Right cardiac atrium (tissue), 5 donors: ENCODE results near the gene MTHFS. TPM values are rescaled to one million over a fixed set of nuclear protein-coding genes. Genes with fewer than 3 reads are reported as not detected.
"Not testable (repeated sequence)": the region's sequence is repeated elsewhere in the genome, so short reads cannot be mapped to it uniquely, and the experiment has no call there.

Experiments used
- ATAC-seq, 2 donors: fragments of 200-7000 bp; cut with Tn5 transposase; one replicate each; pipeline versions ENCODE4 v1.8.0 to v1.9.1; 2020; ENCODE audit warnings: moderate library complexity in 2 of 2, mild to moderate bottlenecking in 1 of 2
- DNase-seq, 3 donors: peaks; one replicate each; pipeline ENCODE4 v3.0.0-alpha.2; 2020
- H3K27ac ChIP-seq: one replicate; pipeline ENCODE4 v1.5.1; 2013; ENCODE audit warnings: mild to moderate bottlenecking, low read length, control low read depth, moderate library complexity
- H3K27me3 ChIP-seq: one replicate; pipeline ENCODE4 v1.6.1; 2013; ENCODE audit not compliant: control insufficient read depth, insufficient read depth
- H3K4me1 ChIP-seq: one replicate; pipeline ENCODE4 v1.6.1; 2013; ENCODE audit warnings: low read length; ENCODE audit not compliant: control insufficient read depth, insufficient read depth
- H3K4me3 ChIP-seq: one replicate; pipeline ENCODE4 v1.5.1; 2013; ENCODE audit warnings: low read length, control low read depth
- H3K9me3 ChIP-seq: one replicate; pipeline ENCODE4 v1.6.1; 2013; ENCODE audit warnings: low read length; ENCODE audit not compliant: control insufficient read depth
- WGBS: extraction: QIAGEN DNeasy Blood & Tissue Kit; methylation state at CpG from one replicate; pipeline ENCODE4 v1.1.7; 2013; 5-methylcytosine and 5-hydroxymethylcytosine counted together
- intact Hi-C, 4 donors: fragments of 100-400 bp; cut with DNase I; formaldehyde crosslinking; loops; one replicate each; pipeline versions ENCODE4 v1.11.0 to v1.14.0; 2022 to 2023
- long read RNA-seq, 4 donors: library from polyadenylated mRNA; unstranded; transcript quantifications; one replicate each; pipeline ENCODE4 v2.0.0, GENCODE V29; 2020 to 2021
- polyA plus RNA-seq: library from polyadenylated mRNA; stranded (reverse); fragments of 200-250 nt; gene quantifications from one replicate; pipeline ENCODE4 v1.2.3, GENCODE V29; 2013
- total RNA-seq, 4 donors: library from RNA; stranded (reverse); fragmentation: NEBNext Ultra II Directional; extraction: Animal tissue kit (Norgen Biotek cat#: 25700); gene quantifications; one replicate each; pipeline ENCODE4 v1.2.1, GENCODE V29; 2021
- donor health status: healthy with polysubstance abuse.
- donor health status: DM: no; HTN: yes; CAD: no.
- donor health status: DM: no; HTN: no; CAD: no.
- donor health status: DM: no; HTN: yes; CAD: no; lungs with severe emphysema.
- donor health status: DM: yes; HTN: yes; CAD: no.

The MTHFS gene
- 10 to 100 TPM; 12.3 to 20.1 (median 16.3) TPM for total RNA-seq
- 35.2 TPM for polyA plus RNA-seq
- long read RNA-seq, donor 1, transcript MTHFS-201 (3 exons, 907 nt), result major isoform, 14 of 19 reads
- long read RNA-seq, donor 1, partial matches to known transcripts, result 0 of 19 reads
- long read RNA-seq, donor 1, other reads (novel, unspliced or antisense), result 5 of 19 reads
- long read RNA-seq, donor 2, transcript MTHFS-201 (3 exons, 907 nt), result major isoform, 8 of 12 reads
- long read RNA-seq, donor 2, partial matches to known transcripts, result 0 of 12 reads
- long read RNA-seq, donor 2, other reads (novel, unspliced or antisense), result 3 of 12 reads
- long read RNA-seq, donor 3, partial matches to known transcripts, result 0 of 5 reads
- long read RNA-seq, donor 3, other reads (novel, unspliced or antisense), result 3 of 5 reads
- long read RNA-seq, donor 4, partial matches to known transcripts, result 0 of 5 reads
- long read RNA-seq, donor 4, other reads (novel, unspliced or antisense), result 0 of 5 reads

DNA sequence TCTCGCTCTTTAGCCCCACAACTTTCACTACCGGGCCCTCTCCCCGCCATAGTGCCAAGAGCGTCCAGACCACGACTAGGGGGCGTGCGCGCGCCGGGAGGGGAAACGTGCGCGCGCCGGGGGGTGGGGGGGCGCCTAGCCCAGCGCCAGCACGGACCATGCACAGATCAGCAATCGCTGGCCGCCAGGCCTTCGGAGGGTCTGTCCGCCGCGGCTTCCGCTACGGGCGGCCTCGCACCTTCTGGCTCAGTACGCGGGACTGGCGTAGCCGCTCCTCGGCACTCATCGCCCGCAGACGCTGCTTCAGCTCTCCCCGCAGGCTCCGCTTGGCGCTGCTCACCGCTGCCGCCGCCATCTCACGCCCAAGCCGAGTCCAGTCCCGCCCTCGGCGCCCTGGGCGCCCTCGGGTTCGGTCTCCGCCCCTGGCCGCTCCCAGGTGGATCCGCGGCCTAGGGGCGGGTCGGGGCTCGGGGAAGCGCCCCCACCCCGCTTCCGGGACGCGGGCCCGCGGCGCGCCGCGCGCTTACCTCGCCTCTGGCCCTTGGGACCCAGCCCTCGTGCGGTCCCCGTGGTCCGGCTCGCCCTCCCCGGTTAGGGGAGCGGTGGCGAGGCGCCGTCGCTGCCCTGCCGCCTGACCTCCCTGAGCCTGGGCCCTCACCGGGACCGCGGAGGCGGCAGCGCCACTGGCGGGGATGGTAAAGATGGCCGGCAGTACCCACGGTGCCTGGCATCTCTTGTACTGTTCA lies at the start of gene MTHFS:
TSS of gene MTHFS (minus strand) at position 381 of the 746 bp plus-strand sequence. CDS start at position 355, 26 bp downstream.
- Histone ChIP-seq H3K27ac (peak within 1 kb of the TSS; percentile 90), H3K4me1 (no peaks in the 10 kb centered on the region), H3K4me3 (peak within 1 kb of the TSS; percentile 77), H3K27me3 (no peaks in the 10 kb centered on the region), H3K9me3 (no peaks in the 10 kb centered on the region)
- intact Hi-C loops, result no loop called here
- peak; percentile 98 to 99 for ATAC-seq
- under 1% methylated on average over 90 of the region's 90 CpGs for WGBS
- peak; percentile 76 to 92 (median 91) for DNase-seq

DNA sequence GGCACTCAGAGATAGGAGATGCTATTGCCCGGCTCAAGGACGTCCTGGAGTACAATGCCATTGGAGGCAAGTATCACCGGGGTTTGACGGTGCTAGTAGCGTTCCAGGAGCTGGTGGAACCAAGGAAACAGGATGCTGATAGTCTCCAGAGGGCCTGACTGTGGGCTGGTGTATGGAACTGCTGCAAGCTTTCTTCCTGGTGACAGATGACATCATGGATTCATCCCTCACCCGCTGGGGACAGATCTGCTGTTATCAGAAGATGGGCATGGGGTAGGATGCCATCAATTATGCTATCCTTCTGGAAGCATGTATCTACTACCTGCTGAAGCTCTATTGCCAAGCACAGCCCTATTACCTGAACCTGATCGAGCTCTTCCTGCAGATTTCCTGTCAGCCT lies 47.8 kb upstream of the MTHFS start:
- no peak for ATAC-seq
- DNase-seq, result no peak
- Histone ChIP-seq H3K9me3 (no peaks in the 10 kb centered on the region), H3K27ac (no peak overlapping the region), H3K4me3 (no peak overlapping the region), H3K27me3 (no peaks in the 10 kb centered on the region), H3K4me1 (no peaks in the 10 kb centered on the region)
- 61% methylated on average over 7 of the region's 7 CpGs for WGBS
- intact Hi-C loops, result no loop called here

DNA sequence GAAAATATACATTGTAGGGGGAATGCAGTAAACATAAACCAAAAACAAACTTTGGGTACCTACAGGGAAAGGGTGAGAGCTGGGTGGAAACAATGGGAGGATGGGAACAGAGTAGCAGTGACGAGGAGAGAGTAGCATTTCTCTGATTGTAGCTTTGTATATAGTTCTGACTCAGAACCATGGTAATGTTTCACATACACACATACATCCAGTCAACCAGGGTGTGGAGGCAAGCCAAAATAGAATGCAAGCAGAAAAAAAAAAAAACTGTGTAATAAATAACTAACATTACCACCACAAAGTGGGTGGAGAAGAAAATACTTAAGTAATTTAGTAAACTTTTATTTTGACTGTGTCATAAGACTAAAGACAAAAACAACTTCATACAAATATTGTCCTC lies 47.0 kb upstream of the MTHFS start:
- H3K4me3 ChIP-seq, result no peak overlapping the region
- DNase-seq (no peak), ATAC-seq (no peak)
- H3K4me1 ChIP-seq, result no peaks in the 10 kb centered on the region
- no peak overlapping the region for H3K27ac ChIP-seq
- WGBS, result 68% methylated on average over 1 of the region's 1 CpG
- intact Hi-C loops, result no loop called here
- no peaks in the 10 kb centered on the region for H3K9me3 ChIP-seq
- no peaks in the 10 kb centered on the region for H3K27me3 ChIP-seq

DNA sequence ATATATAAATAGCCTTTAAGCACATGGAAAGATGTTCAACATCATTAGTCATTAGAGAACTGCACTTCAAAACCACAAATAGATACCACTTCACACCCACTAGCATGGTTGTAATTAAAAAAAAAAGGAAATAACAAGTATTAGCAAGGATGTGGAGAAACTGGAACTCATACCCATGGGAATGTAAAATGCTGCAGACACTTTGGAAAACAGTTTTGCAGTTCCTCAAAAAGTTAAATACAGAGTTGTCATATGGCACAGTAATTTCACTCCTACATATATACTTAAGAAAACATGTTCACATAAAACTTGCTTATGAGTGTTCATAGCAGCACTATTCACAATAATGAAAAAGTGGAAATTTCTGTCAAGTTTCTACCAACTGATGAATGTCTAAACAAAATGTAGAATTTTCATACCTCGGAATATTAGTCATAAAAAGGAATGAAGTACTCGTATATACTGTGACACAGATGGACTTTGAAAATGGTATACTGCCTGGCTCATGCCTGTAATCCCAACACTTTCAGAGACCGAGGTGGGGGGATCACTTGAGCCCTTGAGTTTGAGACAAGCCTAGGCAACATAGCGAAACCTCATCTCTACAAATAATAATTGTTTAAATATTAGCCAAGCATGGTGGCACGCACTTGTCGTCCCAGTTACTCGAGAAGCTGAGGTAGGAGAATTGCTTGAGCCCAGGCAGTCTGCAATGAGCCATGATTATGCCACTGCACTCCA lies 46.1 kb upstream of the MTHFS start:
- H3K9me3 ChIP-seq, result no peaks in the 10 kb centered on the region
- no peak overlapping the region for H3K27ac ChIP-seq
- H3K4me3 ChIP-seq, result no peak overlapping the region
- WGBS, result 89% methylated on average over 7 of the region's 7 CpGs
- DNase-seq (no peak), ATAC-seq (no peak)
- no peaks in the 10 kb centered on the region for H3K4me1 ChIP-seq
- intact Hi-C loops, result no loop called here
- H3K27me3 ChIP-seq, result no peaks in the 10 kb centered on the region

DNA sequence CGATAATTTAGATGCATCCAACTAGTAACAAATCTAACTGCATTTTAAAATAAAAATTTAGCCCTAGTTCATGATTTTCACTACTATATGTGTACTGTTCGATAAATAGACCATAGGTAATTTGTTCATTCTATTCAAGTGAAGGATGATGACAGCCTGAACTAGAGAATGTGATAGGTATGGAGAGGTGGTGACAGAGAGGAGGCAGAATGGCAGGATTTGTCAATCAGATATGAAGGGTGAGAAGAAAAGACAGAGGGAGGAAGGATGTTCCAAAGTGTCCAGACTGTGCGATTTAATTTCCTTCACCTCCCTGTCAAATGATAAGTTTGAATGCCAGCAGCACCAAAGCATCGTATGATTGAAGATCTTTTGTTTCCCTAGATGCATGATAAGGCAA lies 42.6 kb upstream of the MTHFS start:
- no peak for DNase-seq
- Histone ChIP-seq H3K9me3 (no peaks in the 10 kb centered on the region), H3K4me1 (peaks cover 2% of the 10 kb centered on the region), H3K27ac (no peak overlapping the region), H3K4me3 (no peak overlapping the region), H3K27me3 (no peaks in the 10 kb centered on the region)
- intact Hi-C loops, result no loop called here
- ATAC-seq, result no peak
- 57% methylated on average over 4 of the region's 4 CpGs for WGBS

DNA sequence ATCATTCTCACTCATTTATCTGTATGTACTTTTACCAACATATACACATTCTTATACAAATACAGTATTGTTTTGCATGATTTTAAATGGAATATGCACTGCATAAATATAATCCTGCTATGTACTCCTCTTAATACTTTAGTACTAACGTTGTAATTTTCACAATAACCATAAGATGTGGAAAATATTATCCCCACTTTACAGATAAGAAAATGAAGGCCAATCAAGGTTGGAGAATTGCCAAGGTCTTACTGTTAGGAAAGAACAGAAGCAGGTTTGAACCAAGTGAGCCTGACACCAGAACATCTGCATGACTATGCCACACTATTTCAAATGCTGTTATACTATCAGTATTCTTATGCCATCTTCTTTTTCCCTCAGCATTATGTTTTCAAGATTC lies 41.3 kb upstream of the MTHFS start:
- WGBS, result 37% methylated on average over 1 of the region's 1 CpG

DNA sequence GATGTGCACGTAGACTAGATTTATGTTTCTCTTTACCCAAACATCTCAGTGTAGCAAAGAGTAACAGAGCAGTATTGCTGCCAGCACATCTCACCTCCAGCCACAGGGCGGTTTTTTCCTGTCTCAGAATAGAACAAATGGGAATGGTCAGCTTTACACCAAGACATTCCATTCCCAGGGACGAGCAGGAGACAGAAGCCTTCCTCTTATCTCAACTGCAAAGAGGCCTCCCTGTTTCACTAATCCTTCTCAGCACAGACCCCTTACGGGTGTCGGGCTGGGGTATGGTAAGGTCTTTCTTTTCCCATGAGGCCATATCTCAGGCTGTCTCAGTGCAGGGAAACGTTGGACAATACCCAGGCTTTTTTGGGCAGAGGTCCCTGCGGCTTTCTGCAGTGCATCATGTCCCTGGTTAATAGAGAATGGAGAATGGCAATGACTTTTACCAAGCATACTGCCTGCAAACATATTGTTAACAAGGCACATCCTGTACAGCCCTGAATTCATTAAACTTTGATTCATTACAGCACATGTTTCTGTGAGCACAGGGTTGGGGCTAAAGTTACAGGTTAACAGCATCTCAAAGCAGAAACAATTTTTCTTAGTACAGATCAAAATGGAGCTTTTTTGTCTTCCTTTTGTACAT lies 38.9 kb upstream of the MTHFS start:
- ATAC-seq, H3K4me1 ChIP-seq, H3K27me3 ChIP-seq, intact Hi-C loops, H3K9me3 ChIP-seq, H3K27ac ChIP-seq, DNase-seq, H3K4me3 ChIP-seq: not testable (repeated sequence)
- WGBS, result 24% methylated on average over 7 of the region's 7 CpGs

More for the DNA sequence above, 41.3 kb upstream of the MTHFS start:
- ATAC-seq (no peak), DNase-seq (no peak)
- Histone ChIP-seq H3K9me3 (no peaks in the 10 kb centered on the region), H3K4me3 (no peak overlapping the region), H3K27ac (no peak overlapping the region), H3K27me3 (no peaks in the 10 kb centered on the region), H3K4me1 (peaks cover 2% of the 10 kb centered on the region)
- intact Hi-C loops, result no loop called here

DNA sequence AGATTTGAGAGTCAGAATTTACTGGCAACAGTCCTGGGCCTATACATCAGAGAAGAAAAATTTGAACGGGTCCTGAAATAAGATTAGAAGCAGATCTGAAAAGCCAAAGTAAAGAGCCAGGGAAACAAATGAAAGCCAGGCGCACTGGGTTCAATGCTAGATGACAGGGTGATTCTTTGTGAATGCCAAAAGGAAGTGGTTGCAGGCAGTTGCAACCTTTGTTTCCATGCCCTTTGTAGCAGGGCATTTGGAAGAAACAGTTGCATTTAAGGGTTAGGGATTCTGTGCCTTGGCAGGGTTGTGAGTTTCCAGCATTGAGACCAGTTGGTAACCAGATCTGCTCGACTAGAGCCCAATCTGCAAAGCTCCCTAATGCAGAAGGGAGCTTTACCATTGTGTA lies 36.4 kb upstream of the MTHFS start:
- no peaks in the 10 kb centered on the region for H3K9me3 ChIP-seq
- intact Hi-C loops, result no loop called here
- no peaks in the 10 kb centered on the region for H3K27me3 ChIP-seq
- no peak overlapping the region for H3K4me3 ChIP-seq
- H3K4me1 ChIP-seq, result peaks cover 2% of the 10 kb centered on the region
- WGBS, result 54% methylated on average over 3 of the region's 3 CpGs
- ATAC-seq (no peak), DNase-seq (no peak)
- H3K27ac ChIP-seq, result no peak overlapping the region

DNA sequence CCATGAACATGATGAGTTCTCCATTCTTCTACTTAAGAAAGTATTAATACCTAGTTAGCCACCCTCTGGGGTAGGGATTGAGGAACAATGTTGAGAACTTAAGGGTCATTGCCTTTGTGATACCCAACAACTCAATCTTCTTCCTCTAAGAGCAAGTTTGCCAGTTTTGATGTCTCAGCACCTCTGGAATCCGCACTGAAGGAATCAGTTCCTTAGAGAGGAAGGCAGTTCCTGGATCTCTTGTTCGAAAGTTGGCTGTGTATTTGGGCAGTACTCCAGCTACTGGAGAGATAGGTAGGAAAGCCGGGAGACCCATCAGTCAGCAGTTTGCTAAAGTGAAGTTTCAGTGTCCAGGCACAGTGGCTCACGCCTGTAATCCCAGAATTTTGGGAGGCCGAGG lies 35.6 kb upstream of the MTHFS start:
- DNase-seq, result no peak
- 33% methylated on average over 5 of the region's 5 CpGs for WGBS
- Histone ChIP-seq H3K27me3 (no peaks in the 10 kb centered on the region), H3K4me3 (no peak overlapping the region), H3K9me3 (no peaks in the 10 kb centered on the region), H3K4me1 (peaks cover 2% of the 10 kb centered on the region), H3K27ac (no peak overlapping the region)
- intact Hi-C loops, result no loop called here
- ATAC-seq, result no peak

DNA sequence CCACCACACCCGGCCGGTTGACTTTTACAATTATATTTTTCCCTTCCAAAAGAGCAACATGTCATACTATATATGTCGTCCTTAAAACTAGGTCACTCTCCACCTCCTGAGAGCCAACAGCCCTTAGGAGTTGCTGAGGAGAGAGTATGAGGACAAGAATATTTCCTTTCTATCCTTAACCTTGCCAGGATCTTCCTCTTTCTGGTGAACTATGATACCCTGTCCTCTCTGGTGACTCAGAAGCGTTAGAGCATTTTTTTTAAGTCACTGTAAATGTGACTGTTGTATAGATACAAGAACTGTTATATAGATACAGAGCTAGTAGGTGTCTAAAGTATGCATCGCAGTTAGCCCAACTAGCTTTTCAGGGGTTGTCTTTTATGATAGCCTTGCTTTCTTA lies 33.7 kb upstream of the MTHFS start:
- no peak for DNase-seq
- Histone ChIP-seq H3K27me3 (no peaks in the 10 kb centered on the region), H3K27ac (no peak overlapping the region), H3K4me1 (peaks cover 1% of the 10 kb centered on the region), H3K9me3 (no peaks in the 10 kb centered on the region), H3K4me3 (no peak overlapping the region)
- WGBS, result 74% methylated on average over 5 of the region's 5 CpGs
- intact Hi-C loops, result no loop called here
- no peak for ATAC-seq
